ENCODE results near the gene CCNF. TPM values are rescaled to one million over a fixed set of nuclear protein-coding genes. Genes with fewer than 3 reads are reported as not detected.
A peak's percentile ranks its signal among the peaks of the same experiment; 100 is the strongest.
"Not testable (repeated sequence)": the region's sequence is repeated elsewhere in the genome, so short reads cannot be mapped to it uniquely, and the experiment has no call there.

Gene CCNF
- polyA plus RNA-seq, 4 donors, result 9.5 to 11.3 (median 10.1) TPM

DNA sequence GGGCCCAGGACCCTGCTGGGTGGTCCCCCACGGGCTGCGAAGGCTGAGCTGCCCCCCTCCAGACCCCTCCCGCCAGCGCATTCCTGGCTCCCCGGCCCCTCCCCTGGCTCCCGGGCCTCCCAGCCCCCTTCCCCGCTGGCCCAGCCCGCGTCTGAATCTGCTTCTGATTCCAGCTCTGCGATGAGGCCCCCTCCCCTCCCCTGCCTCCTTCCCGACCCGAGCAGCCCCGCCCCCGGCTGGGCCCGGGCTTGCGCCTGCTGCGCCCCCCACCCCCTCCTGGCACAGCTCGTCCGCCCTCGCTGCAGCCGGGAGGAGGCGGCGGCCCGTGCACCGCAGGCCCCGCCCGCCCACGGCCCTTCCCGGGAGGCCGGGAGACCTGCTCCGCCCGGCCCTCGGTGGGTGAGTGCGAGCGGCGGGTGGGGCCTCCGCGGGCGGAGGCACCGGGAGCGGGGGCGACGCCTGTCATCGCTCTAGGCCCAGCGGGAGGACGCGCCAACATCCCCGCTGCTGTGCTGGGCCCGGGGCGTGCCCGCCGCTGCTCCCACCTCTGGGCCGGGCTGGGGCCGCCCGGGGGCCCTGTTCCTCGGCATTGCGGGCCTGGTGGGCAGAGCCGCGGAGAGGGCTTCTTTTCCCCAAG is 41.9 kb downstream of the CCNF start, which contains the start of gene NTN3:
Gene NTN3, plus strand, starts transcription at position 282 of the 637 bp plus-strand sequence. CDS start 405 bp downstream, outside the sequence.
- no peak for DNase-seq (ENCODE audit: low read depth in 4 of 4, low spot score in 3 of 4)

DNA sequence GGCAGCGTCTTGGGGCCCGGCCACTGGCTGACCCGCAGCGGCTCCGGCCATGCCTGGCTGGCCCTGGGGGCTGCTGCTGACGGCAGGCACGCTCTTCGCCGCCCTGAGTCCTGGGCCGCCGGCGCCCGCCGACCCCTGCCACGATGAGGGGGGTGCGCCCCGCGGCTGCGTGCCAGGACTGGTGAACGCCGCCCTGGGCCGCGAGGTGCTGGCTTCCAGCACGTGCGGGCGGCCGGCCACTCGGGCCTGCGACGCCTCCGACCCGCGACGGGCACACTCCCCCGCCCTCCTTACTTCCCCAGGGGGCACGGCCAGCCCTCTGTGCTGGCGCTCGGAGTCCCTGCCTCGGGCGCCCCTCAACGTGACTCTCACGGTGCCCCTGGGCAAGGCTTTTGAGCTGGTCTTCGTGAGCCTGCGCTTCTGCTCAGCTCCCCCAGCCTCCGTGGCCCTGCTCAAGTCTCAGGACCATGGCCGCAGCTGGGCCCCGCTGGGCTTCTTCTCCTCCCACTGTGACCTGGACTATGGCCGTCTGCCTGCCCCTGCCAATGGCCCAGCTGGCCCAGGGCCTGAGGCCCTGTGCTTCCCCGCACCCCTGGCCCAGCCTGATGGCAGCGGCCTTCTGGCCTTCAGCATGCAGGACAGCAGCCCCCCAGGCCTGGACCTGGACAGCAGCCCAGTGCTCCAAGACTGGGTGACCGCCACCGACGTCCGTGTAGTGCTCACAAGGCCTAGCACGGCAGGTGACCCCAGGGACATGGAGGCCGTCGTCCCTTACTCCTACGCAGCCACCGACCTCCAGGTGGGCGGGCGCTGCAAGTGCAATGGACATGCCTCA is 42.6 kb downstream of the CCNF start:
- no peak for DNase-seq (ENCODE audit: low read depth in 4 of 4, low spot score in 3 of 4)

DNA sequence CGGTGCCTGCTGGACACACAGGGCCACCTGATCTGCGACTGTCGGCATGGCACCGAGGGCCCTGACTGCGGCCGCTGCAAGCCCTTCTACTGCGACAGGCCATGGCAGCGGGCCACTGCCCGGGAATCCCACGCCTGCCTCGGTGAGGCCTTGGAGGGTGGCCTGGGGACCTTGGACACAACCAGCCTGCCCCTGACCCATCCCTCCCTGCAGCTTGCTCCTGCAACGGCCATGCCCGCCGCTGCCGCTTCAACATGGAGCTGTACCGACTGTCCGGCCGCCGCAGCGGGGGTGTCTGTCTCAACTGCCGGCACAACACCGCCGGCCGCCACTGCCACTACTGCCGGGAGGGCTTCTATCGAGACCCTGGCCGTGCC is 43.2 kb downstream of the CCNF start:
- DNase-seq (ENCODE audit: low read depth in 4 of 4, low spot score in 3 of 4), result no peak

DNA sequence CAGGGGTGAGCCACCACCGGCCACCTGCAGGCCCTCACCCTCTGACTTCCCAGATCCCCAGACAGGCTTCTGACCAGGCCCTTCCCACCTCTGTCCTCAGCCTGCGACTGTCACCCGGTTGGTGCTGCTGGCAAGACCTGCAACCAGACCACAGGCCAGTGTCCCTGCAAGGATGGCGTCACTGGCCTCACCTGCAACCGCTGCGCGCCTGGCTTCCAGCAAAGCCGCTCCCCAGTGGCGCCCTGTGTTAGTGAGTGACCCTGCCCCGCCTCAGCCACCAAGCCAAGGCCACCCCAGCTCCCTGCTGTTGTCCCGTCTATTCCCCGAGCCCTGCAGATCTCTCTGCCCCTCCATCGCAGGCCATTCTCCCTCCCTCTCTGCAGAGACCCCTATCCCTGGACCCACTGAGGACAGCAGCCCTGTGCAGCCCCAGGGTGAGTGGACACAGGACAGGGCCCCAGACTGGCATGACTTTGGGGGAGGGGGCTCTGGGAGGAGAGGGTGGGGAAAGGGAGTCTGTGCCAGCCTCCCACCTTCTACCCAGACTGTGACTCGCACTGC is 43.7 kb downstream of the CCNF start:
- DNase-seq (ENCODE audit: low read depth in 4 of 4, low spot score in 3 of 4), result no peak

DNA sequence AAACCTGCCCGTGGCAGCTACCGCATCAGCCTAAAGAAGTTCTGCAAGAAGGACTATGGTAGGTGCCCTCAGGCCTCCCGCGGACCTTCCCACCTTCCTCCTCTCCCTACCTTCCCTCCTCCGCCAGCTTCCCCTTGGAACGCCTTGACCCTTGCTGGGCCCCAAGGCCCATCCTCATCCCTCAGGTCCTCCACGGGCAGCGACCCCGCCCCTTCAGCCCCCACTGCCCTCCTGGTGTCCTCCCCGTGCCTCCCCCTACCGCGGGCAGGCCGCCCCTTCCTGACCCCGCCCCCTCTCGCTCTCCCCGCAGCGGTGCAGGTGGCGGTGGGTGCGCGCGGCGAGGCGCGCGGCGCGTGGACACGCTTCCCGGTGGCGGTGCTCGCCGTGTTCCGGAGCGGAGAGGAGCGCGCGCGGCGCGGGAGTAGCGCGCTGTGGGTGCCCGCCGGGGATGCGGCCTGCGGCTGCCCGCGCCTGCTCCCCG is 44.2 kb downstream of the CCNF start:
- no peak for DNase-seq (ENCODE audit: low read depth in 4 of 4, low spot score in 3 of 4)

DNA sequence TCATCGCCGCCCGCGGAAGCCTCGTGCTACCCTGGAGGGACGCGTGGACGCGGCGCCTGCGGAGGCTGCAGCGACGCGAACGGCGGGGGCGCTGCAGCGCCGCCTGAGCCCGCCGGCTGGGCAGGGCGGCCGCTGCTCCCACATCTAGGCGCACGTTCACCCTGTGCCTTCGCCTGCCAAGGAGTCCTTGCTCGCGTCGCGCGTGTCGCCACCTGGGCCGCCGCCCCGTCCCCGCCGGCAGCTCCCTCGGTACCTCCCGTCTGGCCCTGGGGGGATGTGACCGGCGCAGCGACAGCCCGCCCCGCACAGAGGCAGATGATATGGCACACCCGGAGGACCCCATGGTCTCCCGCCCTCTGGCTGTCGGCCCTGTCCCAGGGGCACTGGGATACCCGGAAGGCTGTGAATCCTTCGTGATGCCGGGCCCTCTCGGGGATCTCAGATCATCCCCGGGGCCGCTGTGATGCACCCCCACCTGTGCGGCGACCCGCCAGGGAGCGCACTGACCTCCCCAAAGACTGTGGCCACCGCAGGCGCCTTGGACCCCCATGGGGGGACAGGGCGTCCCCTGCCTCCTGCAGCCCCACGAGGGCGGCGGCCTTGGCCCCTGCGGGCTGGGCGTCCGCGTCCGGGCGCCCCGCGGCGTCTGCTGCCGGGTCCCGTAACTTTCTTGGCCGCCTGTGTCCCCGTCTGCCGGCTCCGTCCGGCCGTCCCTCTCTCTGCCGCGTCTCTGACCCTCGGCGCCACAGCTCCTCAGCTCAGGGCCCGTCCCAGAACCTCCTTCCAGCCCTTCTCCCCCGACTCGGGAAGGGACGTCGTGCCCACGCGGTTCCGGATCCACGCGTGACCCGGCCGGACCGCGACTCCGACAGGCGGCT is 45.0 kb downstream of the CCNF start:
- DNase-seq (ENCODE audit: low read depth in 4 of 4, low spot score in 3 of 4), result no peak

DNA sequence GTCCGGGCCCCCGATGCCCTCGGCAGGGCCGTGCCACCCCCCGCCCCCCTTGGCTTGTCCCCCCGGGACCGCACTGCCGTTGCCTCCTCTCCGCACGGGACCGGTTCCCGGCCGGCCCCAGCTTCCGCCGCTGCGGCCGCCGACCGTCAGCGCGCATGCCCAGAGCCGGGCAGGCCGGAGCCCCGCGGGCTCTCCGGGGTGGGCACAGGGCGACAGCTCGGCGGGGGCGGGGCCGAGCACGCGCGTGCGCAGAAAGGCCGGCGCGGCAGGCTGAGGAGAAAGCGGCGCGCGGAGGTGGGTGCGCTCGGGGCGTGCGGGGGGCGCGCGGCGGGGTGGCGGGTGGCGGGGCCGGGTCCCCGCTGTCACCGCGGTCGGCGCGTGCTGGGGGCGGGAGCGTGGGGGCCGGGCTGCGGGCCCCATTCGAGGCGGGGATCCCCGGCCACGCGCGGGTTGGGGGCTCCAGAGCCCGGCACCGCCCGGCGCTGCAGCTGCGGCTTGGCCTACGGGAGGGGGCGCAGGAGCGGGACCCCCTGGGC is 45.7 kb downstream of the CCNF start, which contains the start of gene TBC1D24:
Gene TBC1D24, plus strand, starts transcription at position 251 of the 536 bp plus-strand sequence. CDS start 21,022 bp downstream, outside the sequence.
- peak; percentile 74 to 83 (median 76) for DNase-seq (ENCODE audit: low read depth in 4 of 4, low spot score in 3 of 4)

DNA sequence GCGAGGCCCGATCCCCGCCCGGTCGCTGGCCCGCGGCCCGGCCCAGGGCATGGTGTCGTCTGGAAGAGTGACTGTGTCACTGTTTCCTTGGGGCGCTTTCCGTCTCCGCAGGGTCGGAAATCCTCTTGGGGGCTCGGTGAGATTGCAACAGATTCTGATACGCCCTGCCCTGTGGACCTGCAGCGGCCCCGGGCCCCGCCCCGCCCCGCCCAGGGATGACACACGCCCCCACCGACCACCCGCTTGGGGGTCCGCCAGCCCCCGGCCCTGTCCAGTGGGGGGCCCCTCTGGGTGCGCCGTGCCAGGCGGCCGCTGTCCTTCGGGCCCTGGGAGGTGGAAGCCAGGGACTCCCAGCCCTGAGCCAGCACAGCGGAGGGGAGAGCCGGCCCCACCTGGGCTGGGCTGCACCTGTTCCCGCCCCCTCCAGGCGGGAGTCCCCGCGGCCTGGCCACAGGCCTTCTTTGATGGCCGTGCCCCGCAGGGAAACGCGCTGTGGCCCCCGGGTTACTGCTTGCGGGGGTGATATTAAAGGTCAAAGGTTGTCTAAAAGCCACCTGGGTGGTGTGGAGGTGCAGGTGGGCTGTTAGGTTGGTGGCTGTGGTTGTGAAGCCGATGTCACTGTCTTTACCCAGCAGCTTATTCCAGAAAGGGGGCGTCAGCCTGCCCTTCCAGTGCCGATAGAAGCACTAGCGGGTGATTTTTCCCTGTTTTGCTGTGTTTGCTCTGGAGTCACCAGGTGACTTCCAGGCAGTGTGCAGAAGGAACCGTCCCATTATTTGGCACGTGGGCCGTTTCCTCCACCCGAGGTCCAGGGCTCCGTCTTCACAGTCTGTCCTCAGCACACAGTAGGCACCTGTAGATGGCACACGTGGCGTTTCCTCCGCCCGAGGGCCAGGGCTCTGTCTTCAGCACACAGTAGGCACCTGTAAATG is 46.4 kb downstream of the CCNF start:
- no peak for DNase-seq (ENCODE audit: low read depth in 4 of 4, low spot score in 3 of 4)

DNA sequence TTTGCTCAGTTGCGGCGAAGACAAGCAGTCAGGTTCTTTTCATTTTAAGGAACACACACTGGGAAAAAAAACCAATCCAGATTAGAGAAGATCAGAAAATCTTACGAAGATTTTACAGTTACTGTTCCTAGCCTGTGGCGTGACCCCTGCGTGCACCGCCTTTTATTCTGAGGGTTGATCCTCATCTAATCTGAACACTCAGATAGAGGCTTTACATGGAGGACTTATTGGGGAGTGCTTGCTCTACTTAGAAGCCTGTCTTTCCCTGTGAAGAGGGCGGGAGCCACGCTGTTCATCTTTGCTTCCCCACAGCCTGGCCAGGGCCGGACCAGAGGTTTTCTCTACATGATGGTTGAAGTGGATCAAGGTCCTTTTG is 47.1 kb downstream of the CCNF start:
- DNase-seq (ENCODE audit: low read depth in 4 of 4, low spot score in 3 of 4), result no peak

DNA sequence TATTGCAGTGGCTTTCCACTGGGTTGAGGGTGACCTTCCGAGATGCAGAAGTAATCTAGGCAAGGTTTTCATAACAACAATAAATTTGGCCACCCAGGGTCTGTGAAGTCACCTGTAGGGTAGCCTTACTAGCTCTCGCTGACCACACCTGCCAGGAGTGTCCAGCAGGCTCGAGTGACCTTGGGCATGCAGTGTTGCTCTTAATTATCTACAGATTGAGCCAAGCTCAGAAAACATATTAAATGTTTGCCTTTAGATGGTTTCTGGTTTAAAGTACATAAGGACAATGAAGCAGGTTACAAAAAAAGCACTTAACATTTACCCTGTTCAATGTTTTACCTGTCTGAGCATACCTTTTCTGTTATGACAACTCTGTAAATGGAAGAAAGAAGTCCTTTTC is 47.5 kb downstream of the CCNF start:
- DNase-seq (ENCODE audit: low read depth in 4 of 4, low spot score in 3 of 4), result no peak

DNA sequence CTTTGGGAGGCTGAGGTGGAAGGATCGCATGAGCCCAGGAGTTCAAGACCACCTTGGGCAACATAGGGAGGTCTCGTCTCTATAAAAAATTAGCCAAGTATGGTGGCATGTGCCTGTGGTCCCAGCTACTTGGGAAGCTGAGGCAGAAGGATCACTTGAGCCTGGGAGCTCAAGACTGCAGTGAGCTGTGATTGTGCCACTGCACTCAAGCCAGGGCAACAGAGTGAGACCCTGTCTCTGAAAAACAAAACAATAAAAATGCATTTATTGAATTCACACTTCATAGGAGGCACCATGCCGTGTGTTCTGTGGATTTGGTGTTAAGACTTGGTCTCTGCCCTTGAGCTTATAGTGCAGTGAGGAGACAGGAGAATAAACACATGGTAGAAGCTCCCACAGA is 48.1 kb downstream of the CCNF start:
- DNase-seq (ENCODE audit: low read depth in 4 of 4, low spot score in 3 of 4), result no peak

DNA sequence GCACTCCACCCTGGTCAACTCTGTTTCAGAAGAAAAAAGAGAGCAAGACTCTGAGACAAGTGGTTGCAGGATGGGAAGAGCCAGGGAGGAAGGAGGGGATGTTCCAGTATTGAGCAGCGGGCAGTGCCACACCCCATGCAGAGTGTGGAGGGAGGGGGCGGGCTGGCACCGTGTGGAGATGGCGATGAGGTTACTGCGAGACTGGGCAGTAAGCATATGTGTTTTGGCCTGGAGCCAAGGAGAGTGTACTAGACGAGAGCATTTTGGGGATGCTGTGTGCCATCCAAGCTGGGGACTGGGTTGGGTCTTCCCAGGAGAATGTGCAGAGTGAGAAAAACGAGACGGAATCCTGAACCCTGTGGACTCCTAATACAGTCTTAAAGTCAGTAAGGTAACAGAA is 49.0 kb downstream of the CCNF start:
- no peak for DNase-seq (ENCODE audit: low read depth in 4 of 4, low spot score in 3 of 4)

DNA sequence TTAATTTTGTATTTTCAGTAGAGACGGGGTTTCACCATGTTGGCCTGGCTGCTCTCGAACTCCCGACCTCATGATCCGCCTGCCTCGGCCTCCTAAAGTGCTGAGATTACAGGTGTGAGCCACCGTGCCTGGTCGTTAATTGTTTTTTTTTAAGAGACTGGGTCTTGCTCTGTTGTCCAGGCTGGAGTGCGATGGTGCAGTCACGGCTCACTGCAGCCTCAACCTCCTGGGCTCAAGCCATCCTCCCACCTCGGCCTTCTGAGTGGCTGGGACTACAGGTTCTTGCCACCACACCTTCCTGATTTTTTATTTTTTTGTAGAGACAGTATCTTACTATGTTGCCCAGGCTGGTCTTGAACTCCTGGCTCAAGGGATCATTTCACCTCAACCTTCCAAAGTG is 50.7 kb downstream of the CCNF start:
- DNase-seq (ENCODE audit: low read depth in 4 of 4, low spot score in 3 of 4), result not testable (repeated sequence)

DNA sequence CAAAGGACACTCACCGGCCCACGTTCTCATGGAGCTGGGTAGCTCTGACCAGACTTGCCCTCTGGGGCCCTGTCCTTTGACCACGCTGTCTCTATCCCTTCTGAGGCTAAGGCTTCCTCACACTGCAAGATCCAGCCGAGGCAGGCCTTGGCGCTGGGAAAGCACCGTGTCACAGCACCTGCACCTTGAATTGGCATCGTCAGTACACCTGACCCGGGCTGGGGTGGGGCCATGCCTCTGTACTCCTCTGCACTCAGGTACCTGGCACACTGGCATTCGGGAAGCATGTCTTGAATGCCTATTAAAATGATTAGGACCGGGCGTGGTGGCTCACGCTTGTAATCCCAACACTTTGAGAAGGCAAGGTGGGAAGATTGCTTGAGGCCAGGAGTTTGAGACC is 51.7 kb downstream of the CCNF start:
- DNase-seq (ENCODE audit: low read depth in 4 of 4, low spot score in 3 of 4), result no peak

DNA sequence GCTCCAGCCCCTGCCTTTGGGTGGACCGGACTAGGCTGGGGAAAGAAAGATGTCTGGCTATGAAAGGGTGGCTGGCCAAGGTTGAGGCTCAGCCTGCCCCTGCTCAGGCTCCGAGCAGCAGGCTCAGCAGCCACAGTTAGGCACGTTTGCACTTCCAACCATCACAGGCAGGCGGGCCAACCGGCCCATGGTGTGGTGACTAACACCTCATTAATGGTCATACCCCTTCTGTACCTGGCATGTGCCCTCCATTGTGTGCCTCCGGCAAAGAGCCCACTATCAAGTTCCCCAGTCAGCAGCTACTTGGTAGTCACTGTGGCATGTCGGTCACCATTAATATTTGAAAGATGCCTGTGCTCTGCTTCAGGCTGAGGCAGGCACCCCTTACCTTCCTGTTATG is 52.4 kb downstream of the CCNF start:
- no peak for DNase-seq (ENCODE audit: low read depth in 4 of 4, low spot score in 3 of 4)

DNA sequence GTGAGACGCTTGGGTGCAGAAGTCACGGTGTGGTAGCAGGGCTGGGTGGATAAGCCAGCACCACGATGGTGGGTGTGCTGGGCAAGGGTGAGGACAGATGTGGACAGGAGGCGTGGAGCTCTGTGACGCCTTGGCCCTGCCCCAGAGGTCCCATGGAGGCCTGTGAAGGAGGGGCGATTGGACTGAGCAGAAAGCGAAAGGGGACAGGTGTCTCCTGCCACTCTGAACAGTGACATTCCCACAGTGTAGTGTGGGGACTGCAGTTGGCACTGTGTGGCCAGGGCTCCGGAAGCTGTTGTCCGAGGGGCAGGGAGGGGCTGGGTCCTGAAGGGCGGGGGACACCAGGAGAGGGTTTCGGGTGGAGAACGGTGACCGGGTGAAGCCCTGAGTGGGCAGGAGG is 53.0 kb downstream of the CCNF start:
- no peak for DNase-seq (ENCODE audit: low read depth in 4 of 4, low spot score in 3 of 4)

DNA sequence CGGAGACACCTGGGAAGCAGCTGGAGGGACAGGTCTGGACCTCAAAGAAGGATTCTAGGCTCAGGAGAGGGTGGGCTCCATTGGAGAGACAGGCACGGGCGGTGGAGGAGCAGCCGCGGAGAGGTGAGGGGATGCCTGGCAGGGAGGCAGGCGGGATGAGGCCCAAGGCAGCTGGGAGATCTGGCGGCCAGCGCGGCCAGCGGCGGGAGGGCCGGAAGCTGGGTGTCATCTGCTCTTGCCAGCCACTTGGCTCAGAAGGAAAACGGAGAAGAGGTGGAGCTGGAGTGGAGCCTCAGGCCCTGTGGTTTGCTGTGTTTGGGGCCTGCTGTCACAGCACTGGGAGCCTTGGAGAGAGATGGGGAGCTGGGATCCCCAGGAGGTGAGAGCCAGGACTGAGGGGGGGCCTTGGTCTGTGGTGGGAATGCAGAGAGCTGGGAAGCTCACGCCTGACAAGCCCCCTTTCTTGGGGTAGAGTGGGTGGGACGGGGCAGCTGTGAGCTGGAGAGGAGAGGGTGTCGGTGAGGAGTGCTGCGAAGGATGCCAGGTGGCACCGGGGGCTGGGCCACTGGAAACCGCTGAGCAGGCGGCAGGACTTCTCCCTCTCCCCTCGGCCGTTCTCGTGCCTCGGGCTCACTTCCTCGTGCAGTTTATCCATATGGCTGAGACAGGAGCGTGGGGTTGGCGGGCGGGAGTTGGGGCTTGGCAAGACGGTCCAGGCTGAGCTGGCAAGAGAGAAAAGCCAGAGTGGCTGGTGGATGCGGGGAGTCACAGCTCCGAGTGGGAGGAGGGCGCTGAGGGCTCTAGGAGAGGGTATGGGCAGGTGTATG is 53.7 kb downstream of the CCNF start:
- no peak for DNase-seq (ENCODE audit: low read depth in 4 of 4, low spot score in 3 of 4)

Measured in right renal pelvis (tissue), 4 donors.